Stimulated activated memory B cell treated with anti-CD40 and anti-IgM and Interleukin-4, amounts not matched to agents 10 μg/mL and 1 μg/mL and 100 μg/mL, for 72 hours (primary cell): ENCODE results near the gene DTNBP1.
A peak's percentile ranks its signal among the peaks of the same experiment; 100 is the strongest.
"Not testable (repeated sequence)": the region's sequence is repeated elsewhere in the genome, so short reads cannot be mapped to it uniquely, and the experiment has no call there.

Experiments
- ATAC-seq: fragments of 150-1000 bp; cut with Tn5 transposase; 2 replicates; pipeline ENCODE4 v1.10.0; 2021
- H3K27ac Mint-ChIP-seq: one replicate; pipeline ENCODE4 v1.8.0; 2022; ENCODE audit warnings: mild to moderate bottlenecking, mixed read lengths
- H3K27me3 Mint-ChIP-seq: one replicate; pipeline ENCODE4 v1.8.0; 2022; ENCODE audit warnings: mixed read lengths
- H3K36me3 Mint-ChIP-seq: one replicate; pipeline ENCODE4 v1.8.0; 2022; ENCODE audit warnings: mixed read lengths
- H3K4me1 Mint-ChIP-seq: one replicate; pipeline ENCODE4 v1.8.0; 2022; ENCODE audit warnings: mixed read lengths
- H3K4me3 Mint-ChIP-seq: one replicate; pipeline ENCODE4 v1.8.0; 2022; ENCODE audit warnings: mild to moderate bottlenecking, moderate library complexity, mixed read lengths
- H3K9me3 Mint-ChIP-seq: one replicate; pipeline ENCODE4 v1.8.0; 2022; ENCODE audit warnings: mixed read lengths

Gene DTNBP1

GRCh38 chr6:15653581-15653980 lies 9.2 kb downstream of the DTNBP1 start:
- H3K9me3 Mint-ChIP-seq, result no peaks in the 10 kb centered on the region
- H3K4me3 Mint-ChIP-seq, result no peak overlapping the region
- H3K36me3 Mint-ChIP-seq, result peaks cover 29% of the 10 kb centered on the region
- no peaks in the 10 kb centered on the region for H3K27me3 Mint-ChIP-seq
- ATAC-seq, result no peak
- H3K27ac Mint-ChIP-seq, result peak overlapping the region; percentile 11
- H3K4me1 Mint-ChIP-seq, result peaks cover 55% of the 10 kb centered on the region

GRCh38 chr6:15650004-15650559 lies 12.7 kb downstream of the DTNBP1 start:
- H3K4me1 Mint-ChIP-seq, result peaks cover 48% of the 10 kb centered on the region
- not testable (repeated sequence) for H3K4me3 Mint-ChIP-seq, H3K27me3 Mint-ChIP-seq

GRCh38 chr6:15644904-15645303 lies 17.9 kb downstream of the DTNBP1 start:
- Mint-ChIP-seq H3K27ac (no peak overlapping the region), H3K4me3 (no peak overlapping the region), H3K9me3 (peaks cover 24% of the 10 kb centered on the region), H3K27me3 (no peaks in the 10 kb centered on the region), H3K36me3 (peaks cover 97% of the 10 kb centered on the region), H3K4me1 (peaks cover 52% of the 10 kb centered on the region)
- ATAC-seq, result no peak

More at GRCh38 chr6:15650004-15650559, 12.7 kb downstream of the DTNBP1 start:
- not testable (repeated sequence) for ATAC-seq, H3K27ac Mint-ChIP-seq, H3K9me3 Mint-ChIP-seq
- peaks cover 64% of the 10 kb centered on the region for H3K36me3 Mint-ChIP-seq

- Mint-ChIP-seq H3K4me1 (peaks cover 43% of the 10 kb centered on the region), H3K27me3 (no peaks in the 10 kb centered on the region), H3K27ac (no peak overlapping the region), H3K4me3 (no peak overlapping the region), H3K9me3 (peaks cover 27% of the 10 kb centered on the region), H3K36me3 (peaks cover 98% of the 10 kb centered on the region)
- ATAC-seq, result no peak
These were observed 19.3 kb downstream of the DTNBP1 start for GRCh38 chr6:15643542-15643941.

DNA sequence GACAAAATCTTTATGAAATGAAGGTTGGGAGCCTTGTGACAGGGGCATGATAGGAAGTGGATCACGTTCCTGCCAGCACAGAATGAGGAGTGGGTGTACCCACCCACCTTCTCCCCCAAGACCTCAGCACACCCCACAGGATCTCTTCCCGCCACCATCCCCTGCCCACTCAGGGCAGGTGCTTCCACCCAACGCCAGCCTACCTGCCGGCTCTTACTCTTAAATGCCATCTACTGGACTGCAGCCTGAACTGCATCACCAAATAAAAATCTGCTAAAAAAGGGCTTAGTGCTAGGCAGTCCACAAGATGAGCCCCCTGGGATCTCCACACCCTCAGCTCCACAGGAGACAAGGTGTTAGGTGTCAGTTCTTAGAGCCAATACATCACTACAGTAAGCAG lies 20.6 kb downstream of the DTNBP1 start:
- Mint-ChIP-seq H3K27ac (no peak overlapping the region), H3K4me3 (no peak overlapping the region), H3K9me3 (peaks cover 23% of the 10 kb centered on the region), H3K27me3 (no peaks in the 10 kb centered on the region), H3K36me3 (peaks cover 87% of the 10 kb centered on the region), H3K4me1 (peaks cover 41% of the 10 kb centered on the region)
- no peak for ATAC-seq

GRCh38 chr6:15638373-15638772 lies 24.5 kb downstream of the DTNBP1 start:
- H3K27ac Mint-ChIP-seq, result no peak overlapping the region

DNA sequence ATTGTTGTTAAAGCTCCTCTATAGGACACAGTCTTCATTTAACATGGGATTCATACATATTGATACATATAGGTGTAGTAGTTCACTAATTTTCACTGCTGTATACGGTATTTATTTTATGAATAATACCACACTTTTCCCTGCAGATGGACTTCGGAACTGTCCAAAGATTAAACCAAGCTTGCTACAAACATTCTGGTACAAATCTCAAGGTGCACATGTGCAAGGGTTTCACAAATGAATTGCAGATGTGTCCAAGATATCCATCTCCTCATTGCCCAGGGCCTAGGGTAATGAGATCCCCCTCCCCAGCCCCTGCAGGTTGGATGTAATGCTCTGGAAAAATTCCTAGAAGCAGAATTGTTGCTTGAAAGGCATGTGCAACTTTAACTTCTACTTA lies 31.4 kb downstream of the DTNBP1 start:
- no peaks in the 10 kb centered on the region for H3K27me3 Mint-ChIP-seq
- peaks cover 25% of the 10 kb centered on the region for H3K4me1 Mint-ChIP-seq

More at GRCh38 chr6:15638373-15638772, 24.5 kb downstream of the DTNBP1 start:
- Mint-ChIP-seq H3K36me3 (peaks cover 77% of the 10 kb centered on the region), H3K4me3 (no peak overlapping the region), H3K4me1 (peaks cover 20% of the 10 kb centered on the region), H3K27me3 (no peaks in the 10 kb centered on the region), H3K9me3 (peaks cover 6% of the 10 kb centered on the region)
- no peak for ATAC-seq

DNA sequence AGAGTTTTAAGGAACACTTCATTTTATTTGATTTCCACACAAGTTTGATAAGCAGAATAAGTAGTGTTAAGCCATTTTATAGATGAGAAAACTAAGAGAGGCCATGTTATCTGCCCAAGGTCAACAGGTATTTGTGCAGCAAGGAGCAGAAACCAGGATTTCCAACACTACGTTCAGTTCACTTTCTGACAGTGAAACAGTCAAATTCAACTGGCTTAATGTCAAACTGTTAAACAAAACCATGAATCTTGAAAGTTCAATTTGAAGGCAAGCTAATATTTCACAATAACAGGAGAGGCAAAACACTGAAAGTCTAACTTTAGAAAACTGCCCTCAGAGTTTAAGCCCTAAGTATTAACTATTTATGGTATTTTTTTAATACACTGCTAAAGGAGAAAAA lies 32.6 kb downstream of the DTNBP1 start:
- Mint-ChIP-seq H3K4me3 (no peak overlapping the region), H3K27me3 (no peaks in the 10 kb centered on the region), H3K36me3 (peaks cover 34% of the 10 kb centered on the region), H3K4me1 (peaks cover 23% of the 10 kb centered on the region), H3K27ac (no peak overlapping the region), H3K9me3 (no peaks in the 10 kb centered on the region)
- ATAC-seq, result no peak

More for the DNA sequence above, 31.4 kb downstream of the DTNBP1 start:
- no peak overlapping the region for H3K4me3 Mint-ChIP-seq
- peaks cover 46% of the 10 kb centered on the region for H3K36me3 Mint-ChIP-seq
- no peak for ATAC-seq
- no peaks in the 10 kb centered on the region for H3K9me3 Mint-ChIP-seq
- H3K27ac Mint-ChIP-seq, result peak overlapping the region; percentile 72

- no peak overlapping the region for H3K27ac Mint-ChIP-seq
- H3K9me3 Mint-ChIP-seq, result no peaks in the 10 kb centered on the region
- ATAC-seq, result no peak
- no peaks in the 10 kb centered on the region for H3K27me3 Mint-ChIP-seq
- H3K4me1 Mint-ChIP-seq, result peaks cover 23% of the 10 kb centered on the region
- H3K4me3 Mint-ChIP-seq, result no peak overlapping the region
- peaks cover 27% of the 10 kb centered on the region for H3K36me3 Mint-ChIP-seq
These were observed 33.3 kb downstream of the DTNBP1 start for GRCh38 chr6:15629487-15629886.

DNA sequence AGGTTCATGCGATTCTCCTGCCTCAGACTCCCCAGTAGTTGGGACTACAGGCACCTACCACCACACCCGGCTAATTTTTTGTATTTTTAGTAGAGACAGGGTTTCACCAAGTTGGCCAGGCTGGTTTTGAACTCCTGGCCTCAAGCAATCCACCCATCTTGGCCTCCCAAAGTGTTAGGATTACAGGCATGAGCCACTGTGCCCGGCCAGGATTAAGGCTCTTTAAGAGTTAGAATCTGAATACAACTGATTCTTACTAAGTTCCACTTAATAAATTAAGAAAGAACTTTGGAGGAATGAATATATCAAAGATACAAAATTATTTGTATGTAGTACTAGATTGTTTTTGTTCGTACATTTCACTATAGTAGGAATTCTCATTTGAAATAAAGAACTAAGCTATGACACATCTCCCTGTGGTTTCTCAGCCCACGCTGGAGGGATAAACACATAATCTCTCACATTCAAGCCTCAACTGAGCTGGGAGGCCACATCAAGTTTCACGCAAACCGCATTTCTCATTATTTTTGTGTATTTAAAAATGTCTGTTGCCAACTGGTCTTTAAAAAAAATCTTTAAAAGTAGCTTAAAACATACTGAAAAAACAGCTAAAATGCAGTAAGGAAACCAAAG lies 34.2 kb downstream of the DTNBP1 start:
- Mint-ChIP-seq H3K36me3 (peaks cover 24% of the 10 kb centered on the region), H3K27ac (no peak overlapping the region), H3K4me1 (peaks cover 23% of the 10 kb centered on the region), H3K9me3 (no peaks in the 10 kb centered on the region), H3K27me3 (no peaks in the 10 kb centered on the region), H3K4me3 (no peak overlapping the region)
- ATAC-seq, result no peak

DNA sequence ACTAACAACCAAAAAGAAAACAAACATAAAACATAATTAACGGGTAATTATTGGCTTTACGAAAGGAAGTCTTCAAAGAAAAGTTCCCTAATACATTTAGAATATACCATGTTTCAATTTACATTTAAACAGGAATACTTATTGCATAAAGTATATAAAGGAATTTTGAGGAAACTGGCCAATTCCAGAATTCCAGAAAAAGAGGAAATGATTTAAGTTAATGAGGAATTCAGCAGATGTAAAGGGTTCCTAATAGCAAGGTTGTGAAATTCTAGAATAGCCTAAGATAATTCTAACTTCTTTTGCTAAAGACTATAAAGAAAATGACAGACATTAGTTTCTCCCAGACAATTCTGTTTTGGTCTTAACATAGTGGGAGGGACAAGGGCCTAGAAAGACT lies 35.0 kb downstream of the DTNBP1 start:
- peaks cover 18% of the 10 kb centered on the region for H3K36me3 Mint-ChIP-seq

DNA sequence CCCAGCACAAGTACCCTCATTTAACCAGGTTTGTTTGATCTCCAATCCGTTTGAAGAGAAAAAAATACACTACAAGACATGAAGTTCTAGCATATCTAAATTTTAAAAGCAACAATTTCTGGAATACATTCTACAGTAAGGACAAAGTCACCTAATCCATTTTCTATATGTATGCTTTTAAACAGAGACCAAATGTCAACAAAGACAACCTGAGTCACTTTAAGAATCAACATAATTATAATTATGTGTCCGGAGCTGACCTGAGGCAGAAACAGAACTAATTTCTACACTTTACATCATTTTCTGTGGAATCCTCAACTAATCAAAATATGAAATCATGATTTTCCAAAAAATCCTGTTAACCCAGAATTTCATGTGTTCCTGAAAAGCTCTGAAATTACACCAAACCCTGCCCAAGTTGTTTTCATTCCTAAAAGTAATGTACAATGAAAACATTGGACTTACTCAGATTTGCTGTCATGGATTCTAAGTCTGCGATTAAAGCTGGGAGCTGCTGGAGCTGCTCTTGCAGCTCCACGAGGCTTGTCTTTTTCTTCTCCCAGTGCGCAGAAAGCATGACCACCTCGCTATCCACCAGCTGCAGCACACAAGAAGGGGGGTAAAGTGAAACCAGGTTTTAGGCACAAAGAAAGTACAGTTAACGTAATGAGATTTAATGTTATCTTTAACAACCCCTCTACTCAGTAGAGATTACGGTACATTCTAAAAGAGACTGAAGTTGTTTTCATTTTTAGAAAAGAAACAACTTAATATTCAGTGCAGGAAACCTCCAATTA lies 35.8 kb downstream of the DTNBP1 start:
- H3K4me3 Mint-ChIP-seq, result no peak overlapping the region
- ATAC-seq, result no peak
- H3K27me3 Mint-ChIP-seq, result no peaks in the 10 kb centered on the region
- no peaks in the 10 kb centered on the region for H3K9me3 Mint-ChIP-seq
- peaks cover 22% of the 10 kb centered on the region for H3K4me1 Mint-ChIP-seq
- H3K36me3 Mint-ChIP-seq, result peaks cover 16% of the 10 kb centered on the region
- H3K27ac Mint-ChIP-seq, result peak overlapping the region; percentile 69

More for the DNA sequence above, 35.0 kb downstream of the DTNBP1 start:
- peak overlapping the region; percentile 69 for H3K27ac Mint-ChIP-seq
- H3K9me3 Mint-ChIP-seq, result no peaks in the 10 kb centered on the region
- peaks cover 23% of the 10 kb centered on the region for H3K4me1 Mint-ChIP-seq
- no peak overlapping the region for H3K4me3 Mint-ChIP-seq
- no peak for ATAC-seq
- no peaks in the 10 kb centered on the region for H3K27me3 Mint-ChIP-seq

DNA sequence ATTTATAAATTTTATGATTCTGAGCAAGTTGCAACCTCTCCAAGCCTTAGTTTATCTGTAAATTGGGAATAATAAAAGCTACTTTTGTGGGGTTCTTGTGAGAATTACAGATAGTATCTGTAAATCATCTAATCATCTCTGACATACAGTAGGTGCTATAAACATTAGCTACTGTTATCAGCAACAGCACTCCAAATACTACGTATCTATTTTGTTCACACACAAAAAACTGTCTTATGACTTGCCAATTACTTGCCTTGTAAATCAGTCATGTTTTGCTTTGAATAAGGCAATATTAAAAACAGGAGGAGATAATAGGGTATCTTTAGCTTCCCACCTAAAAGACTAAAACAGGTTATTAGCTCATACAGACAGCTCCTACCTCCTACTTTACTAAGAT lies 36.7 kb downstream of the DTNBP1 start:
- H3K36me3 Mint-ChIP-seq, result peaks cover 11% of the 10 kb centered on the region
- no peaks in the 10 kb centered on the region for H3K9me3 Mint-ChIP-seq
- peaks cover 26% of the 10 kb centered on the region for H3K4me1 Mint-ChIP-seq
- no peak overlapping the region for H3K4me3 Mint-ChIP-seq
- H3K27me3 Mint-ChIP-seq, result no peaks in the 10 kb centered on the region
- peak overlapping the region; percentile 69 for H3K27ac Mint-ChIP-seq
- no peak for ATAC-seq

DNA sequence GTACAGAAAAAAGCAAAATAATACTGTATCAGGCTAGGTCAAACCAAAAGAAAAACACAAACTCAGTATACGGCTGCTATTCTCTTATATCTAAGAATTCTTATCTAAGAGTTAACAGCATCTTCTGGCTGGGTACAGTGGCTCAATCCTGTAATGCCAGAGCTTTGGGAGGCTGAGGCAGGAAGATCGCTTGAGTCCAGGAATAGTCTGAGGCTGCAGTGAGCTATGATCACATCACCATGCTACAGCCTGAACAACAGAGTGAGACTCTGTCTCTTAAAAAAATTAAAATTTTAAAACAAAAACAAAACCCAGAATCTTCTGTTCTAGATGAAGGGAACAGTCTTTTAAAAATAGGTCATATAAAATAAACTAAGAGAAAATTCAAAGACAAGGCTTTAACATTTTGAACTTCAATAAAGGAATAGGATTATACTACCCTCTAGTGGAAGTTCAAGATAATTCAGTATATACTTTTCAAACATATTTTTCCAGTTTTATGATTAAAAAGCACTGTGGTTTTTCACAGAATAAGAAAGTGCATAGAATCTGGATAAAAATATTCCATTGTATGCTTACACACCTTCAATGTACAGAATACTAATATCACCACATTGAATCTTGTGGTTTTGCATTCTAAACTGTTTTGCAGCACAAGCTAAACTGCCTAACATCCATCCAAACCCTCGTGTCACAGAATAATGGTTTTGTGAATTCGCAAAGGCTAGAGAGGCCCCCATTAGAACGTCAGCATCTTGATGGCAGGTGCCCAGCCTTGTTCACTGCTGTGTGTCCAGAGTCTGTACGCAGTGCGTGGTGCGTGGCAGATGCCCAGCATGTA lies 39.3 kb downstream of the DTNBP1 start:
- no peak overlapping the region for H3K27ac Mint-ChIP-seq
- H3K36me3 Mint-ChIP-seq, result peaks cover 18% of the 10 kb centered on the region
- H3K9me3 Mint-ChIP-seq, result peaks cover 2% of the 10 kb centered on the region
- no peak for ATAC-seq
- no peak overlapping the region for H3K4me3 Mint-ChIP-seq
- H3K27me3 Mint-ChIP-seq, result no peaks in the 10 kb centered on the region
- peaks cover 22% of the 10 kb centered on the region for H3K4me1 Mint-ChIP-seq
